H1 (cell line): ENCODE measurements around the gene MUSTN1. TPM values are rescaled to one million over a fixed set of nuclear protein-coding genes. Genes with fewer than 3 reads are reported as not detected.
A peak's percentile ranks its signal among the peaks of the same experiment; 100 is the strongest.

Source experiments
- CTCF ChIA-PET: fragments of 300-600 bp; sonication (Branson Sonifier 250); formaldehyde crosslinking; loops from one replicate; lab custom pipeline; 2021; ENCODE audit not compliant: partially characterized antibody; lab: Charles Lee
- POLR2A ChIA-PET: fragments of 300-600 bp; sonication (Branson Sonifier 250); formaldehyde crosslinking; loops from one replicate; lab custom pipeline; 2021; ENCODE audit warnings: inconsistent platforms; ENCODE audit not compliant: partially characterized antibody; lab: Charles Lee
- DNase-seq, 2 experiments: peaks; one replicate each; pipeline versions ENCODE4 v3.0.0 to v3.0.0-alpha.2; 2010 to 2022; ENCODE audit warnings: low spot score in 2 of 2, low read depth in 1 of 2, mixed read lengths in 1 of 2
- FAIRE-seq: peaks from 2 replicates; lab custom pipeline; 2011; peaks lifted over from hg19 to GRCh38; lab: Jason Lieb, UNC
- H2AFZ ChIP-seq: 2 replicates; pipeline ENCODE4 v1.8.1; 2012; ENCODE audit warnings: low read length, inconsistent platforms
- H2AK5ac ChIP-seq: 2 replicates; pipeline ENCODE4 v1.6.1; 2013; ENCODE audit warnings: low read depth, low read length
- H2BK120ac ChIP-seq: replicated peaks from 2 replicates; pipeline ENCODE3; 2013; ENCODE audit warnings: low read depth, low read length, inconsistent platforms
- H2BK12ac ChIP-seq: 2 replicates; pipeline ENCODE4 v1.6.1; 2013; ENCODE audit warnings: low read depth, low read length
- H2BK15ac ChIP-seq: 2 replicates; pipeline ENCODE4 v1.6.1; 2013; ENCODE audit warnings: low read length
- H2BK20ac ChIP-seq: 2 replicates; pipeline ENCODE4 v1.6.1; 2013; ENCODE audit warnings: low read length
- H2BK5ac ChIP-seq: 2 replicates; pipeline ENCODE4 v1.6.1; 2013; ENCODE audit warnings: low read depth, low read length
- H3K14ac ChIP-seq: 2 replicates; pipeline ENCODE4 v1.6.1; 2013; ENCODE audit warnings: inconsistent platforms; ENCODE audit not compliant: insufficient read length
- H3K18ac ChIP-seq: 2 replicates; pipeline ENCODE4 v1.6.1; 2013; ENCODE audit warnings: low read length; ENCODE audit errors: extremely low read depth
- H3K23ac ChIP-seq: 2 replicates; pipeline ENCODE4 v1.6.1; 2013; ENCODE audit warnings: inconsistent platforms; ENCODE audit not compliant: insufficient read length
- H3K23me2 ChIP-seq: 2 replicates; pipeline ENCODE4 v1.6.1; 2013; ENCODE audit warnings: low read depth, low read length
- H3K27ac ChIP-seq: 2 replicates; pipeline ENCODE4 v1.6.1; 2011; ENCODE audit warnings: low read depth, low read length, inconsistent platforms
- H3K27me3 ChIP-seq, 4 experiments: replicated peaks in 1 of 4; 1 replicate in 1 of 4; 2 replicates in 3 of 4; pipeline versions ENCODE4 v1.6.1 to v1.8.1; 2011 to 2013; ENCODE audit warnings: low read length in 3 of 4, mild to moderate bottlenecking in 3 of 4, inconsistent platforms in 2 of 4, mixed read lengths in 2 of 4, moderate library complexity in 1 of 4; ENCODE audit not compliant: control insufficient read depth in 3 of 4, insufficient read depth in 3 of 4; ENCODE audit errors: extremely low read depth in 1 of 4
- H3K36me3 ChIP-seq, 4 experiments: 2 replicates each; pipeline versions ENCODE4 v1.6.1 to v1.8.1; 2011 to 2013; ENCODE audit warnings: mild to moderate bottlenecking in 4 of 4, low read length in 3 of 4, moderate library complexity in 2 of 4, control low read depth in 1 of 4, inconsistent platforms in 1 of 4; ENCODE audit not compliant: insufficient read depth in 4 of 4, control insufficient read depth in 2 of 4
- H3K4ac ChIP-seq: replicated peaks from 2 replicates; pipeline ENCODE3; 2013; ENCODE audit warnings: low read length, low read depth, mixed read lengths, inconsistent platforms; ENCODE audit not compliant: insufficient read length
- H3K4me1 ChIP-seq, 4 experiments: replicated peaks in 1 of 4; 1 replicate in 1 of 4; 2 replicates in 3 of 4; pipeline versions ENCODE4 v1.6.1 to v1.8.1; 2011 to 2013; ENCODE audit warnings: low read length in 3 of 4, inconsistent platforms in 2 of 4, mixed read lengths in 1 of 4; ENCODE audit not compliant: insufficient read depth in 4 of 4, control insufficient read depth in 3 of 4
- H3K4me2 ChIP-seq, 2 experiments: 2 replicates each; pipeline versions ENCODE4 v1.6.1 to v1.8.1; 2011 to 2013; ENCODE audit warnings: low read depth in 2 of 2, low read length in 2 of 2, control low read depth in 1 of 2, inconsistent platforms in 1 of 2, mild to moderate bottlenecking in 1 of 2; ENCODE audit not compliant: insufficient read depth in 1 of 2
- H3K4me3 ChIP-seq, 4 experiments: fragments of 200-600, 300-600 bp in 1 of 4; sonication (generic), shearing (Covaris generic), sonication (Bioruptor Twin) in 1 of 4; 2 replicates each; pipeline versions ENCODE4 v1.5.1 to v1.8.1; 2011 to 2016; ENCODE audit warnings: low read length in 4 of 4, low read depth in 3 of 4, control low read depth in 2 of 4, inconsistent platforms in 2 of 4, mild to moderate bottlenecking in 2 of 4, mixed read lengths in 1 of 4, moderate library complexity in 1 of 4; ENCODE audit not compliant: insufficient read depth in 2 of 4; ENCODE audit errors: extremely low read depth in 1 of 4
- H3K56ac ChIP-seq: replicated peaks from 2 replicates; pipeline ENCODE3; 2013; ENCODE audit warnings: low read depth, mild to moderate bottlenecking, mixed read lengths, low read length, inconsistent platforms; ENCODE audit not compliant: insufficient read length
- H3K79me1 ChIP-seq: 2 replicates; pipeline ENCODE4 v1.6.1; 2013; ENCODE audit warnings: low read depth, low read length, control low read depth
- H3K79me2 ChIP-seq, 2 experiments: 2 replicates each; pipeline versions ENCODE4 v1.6.1 to v1.8.1; 2012 to 2013; ENCODE audit warnings: low read length in 2 of 2, mild to moderate bottlenecking in 2 of 2, inconsistent platforms in 1 of 2; ENCODE audit not compliant: insufficient read depth in 2 of 2, control insufficient read depth in 1 of 2
- H3K9ac ChIP-seq, 4 experiments: replicated peaks in 1 of 4; 1 replicate in 1 of 4; 2 replicates in 3 of 4; pipeline versions ENCODE4 v1.6.1 to v1.8.1; 2011 to 2013; ENCODE audit warnings: low read depth in 3 of 4, low read length in 3 of 4, control low read depth in 2 of 4, mild to moderate bottlenecking in 2 of 4, moderate library complexity in 2 of 4, inconsistent platforms in 1 of 4; ENCODE audit errors: extremely low read depth in 1 of 4
- H3K9me3 ChIP-seq, 2 experiments: 2 replicates each; pipeline versions ENCODE4 v1.6.1 to v1.8.1; 2012 to 2013; ENCODE audit warnings: mild to moderate bottlenecking in 2 of 2, moderate library complexity in 2 of 2, control low read depth in 1 of 2, inconsistent platforms in 1 of 2, low read depth in 1 of 2, low read length in 1 of 2, mixed read lengths in 1 of 2; ENCODE audit not compliant: insufficient read depth in 2 of 2
- H4K20me1 ChIP-seq, 2 experiments: replicated peaks in 1 of 2; 2 replicates each; pipeline versions ENCODE3 to v1.8.1; 2011 to 2013; ENCODE audit warnings: inconsistent platforms in 2 of 2, low read length in 2 of 2, mild to moderate bottlenecking in 1 of 2; ENCODE audit not compliant: insufficient read depth in 2 of 2, control insufficient read depth in 1 of 2
- H4K5ac ChIP-seq: 2 replicates; pipeline ENCODE4 v1.6.1; 2013; ENCODE audit warnings: low read length, low read depth, mixed read lengths, inconsistent platforms; ENCODE audit not compliant: insufficient read length
- H4K8ac ChIP-seq: 2 replicates; pipeline ENCODE4 v1.8.0; 2013; ENCODE audit warnings: mild to moderate bottlenecking, moderate library complexity, low read length, inconsistent platforms; ENCODE audit not compliant: insufficient read depth; ENCODE audit errors: extremely low read depth
- H4K91ac ChIP-seq: replicated peaks from 2 replicates; pipeline ENCODE3; 2013; ENCODE audit warnings: low read length, mixed read lengths, inconsistent platforms; ENCODE audit not compliant: insufficient read length
- CEBPB ChIP-seq: IDR thresholded peaks from 2 replicates; pipeline ENCODE4 v1.6.1; 2012; ENCODE audit warnings: low read depth, low read length
- MAFK ChIP-seq: IDR thresholded peaks from 2 replicates; pipeline ENCODE4 v1.6.1; 2012; ENCODE audit warnings: low read depth, mild to moderate bottlenecking, improper control_type of control experiment, low read length
- SIRT6 ChIP-seq: IDR thresholded peaks from one replicate; pipeline ENCODE4 v1.7.1; 2012; ENCODE audit warnings: low read length, inconsistent platforms
- SP1 ChIP-seq: IDR thresholded peaks from 2 replicates; pipeline ENCODE4 v1.6.1; 2011; ENCODE audit warnings: low read depth, low read length
- TAF7 ChIP-seq: optimal IDR thresholded peaks from 2 replicates; pipeline ENCODE3; 2011; ENCODE audit warnings: low read depth, mild to moderate bottlenecking, inconsistent platforms, low read length, moderate library complexity, borderline replicate concordance
- YY1 ChIP-seq: IDR thresholded peaks from 2 replicates; pipeline ENCODE4 v1.6.1; 2011; ENCODE audit warnings: low read depth, mild to moderate bottlenecking, low read length
- WGBS, 2 experiments: shearing (Covaris generic) in 1 of 2; methylation state at CpG; one replicate each; pipeline versions ENCODE4 v1.1.6 to v1.1.7; 2013 to 2015; ENCODE audit warnings: low lambda C conversion rate in 2 of 2, mixed read lengths in 2 of 2, inconsistent platforms in 1 of 2, low coverage in 1 of 2, missing lambda C conversion rate in 1 of 2; ENCODE audit not compliant: insufficient replicate concordance in 2 of 2, insufficient coverage in 1 of 2, insufficient read length in 1 of 2; ENCODE audit errors: extremely low coverage in 1 of 2, missing lambda C conversion rate in 1 of 2; 5-methylcytosine and 5-hydroxymethylcytosine counted together
- polyA plus RNA-seq, 7 experiments: library from polyadenylated mRNA; depleted of rRNA in 3 of 7; stranded (reverse) in 5 of 7; unstranded in 2 of 7; fragments of >200 nt in 5 of 7; fragments of 200-250 nt in 2 of 7; gene quantifications; 1 replicate in 5 of 7; 2 replicates in 1 of 7; 4 replicates in 1 of 7; pipeline versions ENCODE4 v1.2.1 to v1.2.3, GENCODE V29; 2011 to 2013; ENCODE audit warnings: missing spikeins in 2 of 7, mixed read lengths in 2 of 7
- total RNA-seq: library from RNA; stranded (reverse); fragmentation: NEBNext Ultra II Directional; extraction: Animal tissue kit (Norgen Biotek cat#: 25700); gene quantifications from 2 replicates; pipeline ENCODE4 v1.2.1, GENCODE V29; 2021
- TF ChIP-seq, protein P1 (sequence below): IDR thresholded peaks from 2 replicates; pipeline ENCODE4 v1.6.1; 2012; ENCODE audit warnings: low read length, inconsistent platforms
- TF ChIP-seq, protein P2 (sequence below): IDR thresholded peaks from 2 replicates; pipeline ENCODE4 v1.6.1; 2011; ENCODE audit warnings: low read depth, mild to moderate bottlenecking, low read length; ENCODE audit not compliant: insufficient read depth

Gene MUSTN1
- total and polyA plus RNA-seq, 2 of the 8 experiments (the other 6 are each of a cell fraction or from before 2014, with no cell fraction given) = 1.1 to 2.4 TPM

DNA sequence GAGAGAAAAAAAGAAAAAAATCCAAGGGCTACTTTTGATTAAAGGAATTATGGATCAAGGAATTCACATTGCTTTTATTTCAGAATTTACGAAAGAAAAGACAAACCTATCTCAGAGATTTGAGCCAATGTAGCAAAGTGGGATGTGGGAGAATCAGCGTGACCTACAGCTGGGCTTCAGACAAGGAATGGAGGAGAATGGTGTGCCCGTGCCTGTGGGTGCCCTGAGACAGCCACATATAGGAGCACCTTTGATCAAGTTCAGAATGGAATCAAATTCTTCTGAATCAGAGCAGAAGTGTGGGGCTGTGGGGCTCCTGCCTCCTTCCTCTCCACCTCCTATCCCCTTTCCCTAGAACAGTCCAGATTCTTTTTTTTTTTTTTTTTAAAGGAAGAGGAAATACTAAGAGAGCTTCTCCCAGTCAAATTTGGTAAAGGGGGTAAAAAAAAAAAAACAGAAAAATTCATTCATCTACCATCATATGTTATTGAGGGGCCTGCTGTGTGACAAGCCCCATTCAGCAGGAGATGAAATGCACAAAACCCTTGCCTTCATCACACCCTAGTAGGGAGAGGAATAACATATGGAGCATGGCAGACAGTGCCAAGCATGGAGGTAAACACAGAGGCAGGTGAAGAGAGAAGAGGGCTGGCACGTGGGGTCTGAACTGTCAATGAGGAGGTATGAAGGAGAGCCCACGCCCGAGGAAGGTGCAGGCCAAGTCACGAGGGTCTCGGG lies 25.0 kb upstream of the MUSTN1 start:
- DNase-seq (no peak), FAIRE-seq (no peak)
- Histone ChIP-seq H2BK15ac (no peak overlapping the region), H3K36me3 (no peaks in the 10 kb centered on the region), H4K20me1 (peaks cover 0 to 6% of the 10 kb centered on the region in 2 experiments), H3K9ac (no peak overlapping the region), H2AFZ (no peak overlapping the region), H3K4me3 (no peak overlapping the region), H2BK12ac (no peak overlapping the region), H3K27ac (no peak overlapping the region), H2BK5ac (no peak overlapping the region), H3K27me3 (no peaks in the 10 kb centered on the region), H2BK120ac (no peak overlapping the region), H2AK5ac (no peak overlapping the region), H3K14ac (no peak overlapping the region), H4K8ac (peak overlapping the region; percentile 14; the same call in 1 of the 2 replicates), H3K23ac (no peak overlapping the region), H4K91ac (no peak overlapping the region), H3K4ac (no peak overlapping the region), H3K18ac (no peak overlapping the region), H3K9me3 (peaks cover 0 to 2% of the 10 kb centered on the region in 2 experiments; a peak in 1 of 4 replicates), H3K4me2 (no peak overlapping the region), H3K4me1 (no peaks in the 10 kb centered on the region), H3K79me2 (no peaks in the 10 kb centered on the region), H2BK20ac (no peak overlapping the region), H3K56ac (no peak overlapping the region), H3K79me1 (no peaks in the 10 kb centered on the region), H3K23me2 (no peaks in the 10 kb centered on the region), H4K5ac (no peak overlapping the region)
- POLR2A ChIA-PET = no interaction called here
- 96% methylated on average over 8 of the region's 8 CpGs; no CpG with 5 or more reads in 1 of the 2 experiments for WGBS, 2 experiments
- CTCF ChIA-PET = interaction anchor here (0.6 to 1.7 kb wide), 8 partner anchors 19 to 403 kb away, joined by 3 to 5 read pairs (median 3); no protein-coding TSS in a partner anchor
- TF ChIP-seq SP1 (no peak), SIRT6 (no peak), CEBPB (no peak), TAF7 (no peak), MAFK (no peak), YY1 (no peak)
- TF ChIP-seq, protein P1, sequence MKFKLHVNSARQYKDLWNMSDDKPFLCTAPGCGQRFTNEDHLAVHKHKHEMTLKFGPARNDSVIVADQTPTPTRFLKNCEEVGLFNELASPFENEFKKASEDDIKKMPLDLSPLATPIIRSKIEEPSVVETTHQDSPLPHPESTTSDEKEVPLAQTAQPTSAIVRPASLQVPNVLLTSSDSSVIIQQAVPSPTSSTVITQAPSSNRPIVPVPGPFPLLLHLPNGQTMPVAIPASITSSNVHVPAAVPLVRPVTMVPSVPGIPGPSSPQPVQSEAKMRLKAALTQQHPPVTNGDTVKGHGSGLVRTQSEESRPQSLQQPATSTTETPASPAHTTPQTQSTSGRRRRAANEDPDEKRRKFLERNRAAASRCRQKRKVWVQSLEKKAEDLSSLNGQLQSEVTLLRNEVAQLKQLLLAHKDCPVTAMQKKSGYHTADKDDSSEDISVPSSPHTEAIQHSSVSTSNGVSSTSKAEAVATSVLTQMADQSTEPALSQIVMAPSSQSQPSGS = no peak
- TF ChIP-seq, protein P2, sequence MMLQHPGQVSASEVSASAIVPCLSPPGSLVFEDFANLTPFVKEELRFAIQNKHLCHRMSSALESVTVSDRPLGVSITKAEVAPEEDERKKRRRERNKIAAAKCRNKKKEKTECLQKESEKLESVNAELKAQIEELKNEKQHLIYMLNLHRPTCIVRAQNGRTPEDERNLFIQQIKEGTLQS = no peak
